Measurements from ENCODE around the gene DRC1. TPM values are rescaled to one million over a fixed set of nuclear protein-coding genes. Genes with fewer than 3 reads are reported as not detected.
A peak's percentile ranks its signal among the peaks of the same experiment; 100 is the strongest.

The DRC1 gene
- total RNA-seq, 1 donor, result 0.36 TPM

DNA sequence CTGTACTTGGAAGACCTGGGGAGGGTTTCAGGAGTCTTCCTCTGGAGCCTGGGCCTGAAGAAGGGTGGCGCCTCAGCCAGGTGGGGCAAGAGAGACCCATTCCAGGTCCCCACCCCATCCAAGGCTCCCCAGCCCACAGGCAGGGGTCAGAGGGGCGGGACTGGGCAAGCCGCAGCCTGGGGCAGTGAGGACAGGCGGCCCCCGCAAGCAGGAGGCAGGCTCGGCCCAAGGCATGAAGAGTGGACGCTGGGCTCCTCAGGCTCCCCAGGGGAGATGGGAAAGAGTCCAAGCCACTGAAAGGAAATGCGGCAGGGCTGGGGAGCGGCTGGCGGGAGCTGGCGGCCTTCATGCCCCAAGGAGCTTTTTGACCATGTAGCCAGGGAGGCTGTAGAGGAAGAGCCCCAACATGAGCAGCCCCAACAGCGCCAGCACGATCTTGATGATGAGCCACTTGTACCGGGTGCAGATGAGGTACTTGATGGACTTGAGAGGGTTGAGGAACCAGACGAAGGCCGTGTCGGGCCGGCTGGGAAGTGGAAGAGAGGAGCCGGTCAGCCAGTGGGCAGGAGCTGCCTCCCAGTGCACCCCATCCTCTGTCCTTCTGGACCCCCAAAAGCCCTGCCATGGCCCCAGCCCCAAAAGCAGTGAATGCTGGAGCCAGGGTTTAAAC is 56.1 kb downstream of the DRC1 start:
- H3K4me3 ChIP-seq (ENCODE audit: insufficient read depth, low read length), result no peak overlapping the region
- H4K20me1 ChIP-seq (ENCODE audit: insufficient read depth, low read length), result no peaks in the 10 kb centered on the region
- H3K27ac ChIP-seq (ENCODE audit: low read depth, low read length), result no peak overlapping the region
- DNase-seq (ENCODE audit: insufficient read length, low spot score, missing footprints), result no peak
- no peaks in the 10 kb centered on the region for H3K79me2 ChIP-seq (ENCODE audit: insufficient read depth, low read length)
- H3K36me3 ChIP-seq (ENCODE audit: insufficient read depth, low read length), result no peaks in the 10 kb centered on the region
- TF ChIP-seq CTCF (IDR thresholded peaks at IDR 0.05; ENCODE audit: extremely low read depth, low read depth, low read length), result no peak
- no peak overlapping the region for H2AFZ ChIP-seq (ENCODE audit: low read length)
- H3K4me2 ChIP-seq (ENCODE audit: insufficient read depth, low read length), result no peak overlapping the region
- no peaks in the 10 kb centered on the region for H3K4me1 ChIP-seq (ENCODE audit: insufficient read depth, low read length)
- H3K9me3 ChIP-seq (ENCODE audit: low read depth, low read length), result no peaks in the 10 kb centered on the region
- no peaks in the 10 kb centered on the region for H3K27me3 ChIP-seq (ENCODE audit: insufficient read depth, low read length)

DNA sequence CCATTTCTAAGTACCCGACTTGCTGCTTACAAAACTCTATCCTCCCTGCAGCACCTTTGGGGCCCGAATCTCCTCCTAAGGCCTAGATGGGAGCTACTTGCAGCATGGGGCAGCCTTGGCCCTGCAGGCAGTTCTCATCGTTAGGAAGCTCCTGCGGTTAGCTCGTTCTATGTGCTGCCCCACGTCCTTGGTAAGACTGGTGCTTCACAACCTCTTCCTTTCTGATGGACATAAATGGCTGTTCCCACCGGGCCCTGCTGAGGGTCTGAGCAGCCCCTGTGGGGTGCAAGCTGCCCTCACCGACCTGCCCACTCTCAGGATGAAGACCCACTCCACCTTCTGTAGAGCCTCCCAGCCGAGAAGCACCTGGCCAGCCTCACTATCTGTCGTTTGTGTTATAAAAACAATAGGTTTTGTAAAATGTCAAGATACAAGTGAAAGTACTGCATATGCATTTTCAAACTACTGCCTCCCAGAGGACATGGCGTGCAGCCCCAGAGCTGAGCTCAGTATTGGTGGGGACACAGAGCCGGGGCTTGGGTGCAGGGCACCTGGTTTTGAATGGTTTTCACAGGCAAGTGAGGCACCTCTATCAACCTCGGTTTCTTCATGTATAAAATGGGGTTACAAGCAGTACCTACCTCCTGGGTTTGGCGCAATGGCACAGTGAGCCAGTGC is 56.8 kb downstream of the DRC1 start:
- Histone ChIP-seq H4K20me1 (ENCODE audit: insufficient read depth, low read length) (no peaks in the 10 kb centered on the region), H3K79me2 (ENCODE audit: insufficient read depth, low read length) (no peaks in the 10 kb centered on the region), H3K4me1 (ENCODE audit: insufficient read depth, low read length) (no peaks in the 10 kb centered on the region), H3K4me3 (ENCODE audit: insufficient read depth, low read length) (no peak overlapping the region), H2AFZ (ENCODE audit: low read length) (no peak overlapping the region), H3K9me3 (ENCODE audit: low read depth, low read length) (no peaks in the 10 kb centered on the region), H3K36me3 (ENCODE audit: insufficient read depth, low read length) (no peaks in the 10 kb centered on the region), H3K27ac (ENCODE audit: low read depth, low read length) (no peak overlapping the region), H3K27me3 (ENCODE audit: insufficient read depth, low read length) (no peaks in the 10 kb centered on the region), H3K4me2 (ENCODE audit: insufficient read depth, low read length) (no peak overlapping the region)
- DNase-seq (ENCODE audit: insufficient read length, low spot score, missing footprints), result no peak
- peak; percentile 10 for TF ChIP-seq CTCF (IDR thresholded peaks at IDR 0.05; ENCODE audit: extremely low read depth, low read depth, low read length)

DNA sequence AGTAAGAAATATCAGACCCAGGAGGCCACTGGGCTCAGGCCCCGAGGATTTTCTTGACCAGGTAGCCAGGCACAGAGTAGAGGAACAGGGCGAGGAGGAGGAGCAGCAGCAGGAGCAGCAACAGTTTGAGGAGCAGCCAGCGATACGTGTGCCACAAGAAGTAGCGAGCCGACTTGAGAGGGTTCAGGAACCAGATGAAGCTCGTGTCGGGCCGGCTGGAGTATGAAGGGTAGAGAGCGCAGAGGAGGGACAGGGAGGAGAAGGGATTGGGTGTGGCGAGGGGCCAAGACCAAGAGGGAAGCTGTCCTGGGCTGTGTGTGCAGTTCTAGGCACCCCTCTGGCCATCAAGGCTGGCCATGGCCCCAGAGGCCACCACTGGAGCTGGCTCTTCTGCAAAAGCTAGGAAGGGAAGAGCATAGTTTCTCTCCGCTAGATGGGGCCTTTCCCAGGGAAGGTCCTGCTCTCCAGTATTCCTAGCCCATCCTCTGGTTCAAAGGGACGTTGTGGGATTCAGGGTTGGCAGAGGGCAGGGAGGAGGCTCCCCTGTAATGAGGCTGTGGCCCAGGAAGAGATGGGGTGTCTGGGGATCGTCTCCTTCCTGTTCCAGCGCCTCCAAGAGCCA is 58.4 kb downstream of the DRC1 start:
- no peak overlapping the region for H3K4me2 ChIP-seq (ENCODE audit: insufficient read depth, low read length)
- H2AFZ ChIP-seq (ENCODE audit: low read length), result no peak overlapping the region
- H3K27ac ChIP-seq (ENCODE audit: low read depth, low read length), result no peak overlapping the region
- no peak overlapping the region for H3K4me3 ChIP-seq (ENCODE audit: insufficient read depth, low read length)
- no peaks in the 10 kb centered on the region for H3K79me2 ChIP-seq (ENCODE audit: insufficient read depth, low read length)
- no peaks in the 10 kb centered on the region for H4K20me1 ChIP-seq (ENCODE audit: insufficient read depth, low read length)
- DNase-seq (ENCODE audit: insufficient read length, low spot score, missing footprints), result peak; percentile 68
- H3K4me1 ChIP-seq (ENCODE audit: insufficient read depth, low read length), result no peaks in the 10 kb centered on the region
- H3K9me3 ChIP-seq (ENCODE audit: low read depth, low read length), result no peaks in the 10 kb centered on the region
- no peaks in the 10 kb centered on the region for H3K36me3 ChIP-seq (ENCODE audit: insufficient read depth, low read length)
- peak; percentile 11 for TF ChIP-seq CTCF (IDR thresholded peaks at IDR 0.05; ENCODE audit: extremely low read depth, low read depth, low read length)
- H3K27me3 ChIP-seq (ENCODE audit: insufficient read depth, low read length), result no peaks in the 10 kb centered on the region

DNA sequence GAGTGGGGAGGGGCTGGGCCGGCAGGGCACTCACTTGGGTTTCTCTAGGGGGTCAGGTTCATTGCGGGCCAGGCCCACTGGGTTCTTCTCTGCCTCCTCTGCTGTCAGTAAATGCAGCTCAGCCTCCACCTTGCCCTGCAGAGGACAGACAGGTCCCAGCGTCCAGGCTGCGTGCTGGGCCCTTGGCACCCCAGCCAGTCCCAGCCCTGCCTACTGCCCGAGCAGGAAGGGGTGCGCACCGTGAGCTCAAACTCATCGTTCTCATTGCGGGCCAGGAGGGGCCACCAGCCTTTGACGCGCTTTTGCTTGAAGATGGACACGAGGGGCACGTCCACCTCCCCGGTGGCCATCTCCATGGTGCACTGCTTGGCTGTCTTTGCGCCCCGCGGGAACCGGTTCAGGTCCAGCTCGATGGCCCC is 58.9 kb downstream of the DRC1 start:
- no peak for TF ChIP-seq CTCF (IDR thresholded peaks at IDR 0.05; ENCODE audit: extremely low read depth, low read depth, low read length)

More for the DNA sequence above, 58.9 kb downstream of the DRC1 start:
- no peak overlapping the region for H3K4me2 ChIP-seq (ENCODE audit: insufficient read depth, low read length)
- H4K20me1 ChIP-seq (ENCODE audit: insufficient read depth, low read length), result no peaks in the 10 kb centered on the region
- H3K79me2 ChIP-seq (ENCODE audit: insufficient read depth, low read length), result no peaks in the 10 kb centered on the region
- H3K4me1 ChIP-seq (ENCODE audit: insufficient read depth, low read length), result no peaks in the 10 kb centered on the region
- no peaks in the 10 kb centered on the region for H3K9me3 ChIP-seq (ENCODE audit: low read depth, low read length)
- H3K27ac ChIP-seq (ENCODE audit: low read depth, low read length), result no peak overlapping the region
- H3K4me3 ChIP-seq (ENCODE audit: insufficient read depth, low read length), result no peak overlapping the region
- no peaks in the 10 kb centered on the region for H3K36me3 ChIP-seq (ENCODE audit: insufficient read depth, low read length)
- H3K27me3 ChIP-seq (ENCODE audit: insufficient read depth, low read length), result no peaks in the 10 kb centered on the region
- no peak for DNase-seq (ENCODE audit: insufficient read length, low spot score, missing footprints)
- H2AFZ ChIP-seq (ENCODE audit: low read length), result no peak overlapping the region
